GM23248 (cell line): ENCODE measurements around the gene NIPAL4. TPM values are rescaled to one million over a fixed set of nuclear protein-coding genes. Genes with fewer than 3 reads are reported as not detected.

Source experiments
- DNase-seq: peaks from one replicate; pipeline ENCODE4 v3.0.0-alpha.2; 2015
- H2AFZ ChIP-seq: fragments of 200-600 bp; sonication (generic); 2 replicates; pipeline ENCODE4 v1.6.1; 2016; ENCODE audit warnings: antibody characterized with exemption
- H3F3A ChIP-seq: fragments of 200-600 bp; sonication (generic); 2 replicates; pipeline ENCODE4 v1.6.1; 2016; ENCODE audit warnings: mild to moderate bottlenecking, antibody characterized with exemption, mixed run types; ENCODE audit not compliant: insufficient read depth
- H3K27ac ChIP-seq: fragments of 200-600 bp; sonication (generic); 2 replicates; pipeline ENCODE4 v1.5.1; 2016; ENCODE audit warnings: mild to moderate bottlenecking
- H3K27me3 ChIP-seq: fragments of 200-600 bp; sonication (generic); replicated peaks from 2 replicates; pipeline ENCODE4 v1.6.1; 2016; ENCODE audit warnings: mild to moderate bottlenecking; ENCODE audit not compliant: insufficient read depth
- H3K36me3 ChIP-seq: fragments of 200-600 bp; sonication (generic); 2 replicates; pipeline ENCODE4 v1.6.1; 2016; ENCODE audit warnings: low read depth, mild to moderate bottlenecking
- H3K4me1 ChIP-seq: fragments of 200-600 bp; sonication (generic); 2 replicates; pipeline ENCODE4 v1.6.1; 2016; ENCODE audit warnings: mild to moderate bottlenecking; ENCODE audit not compliant: insufficient read depth
- H3K4me2 ChIP-seq: fragments of 200-600 bp; sonication (generic); one replicate; pipeline ENCODE4 v1.6.1; 2016; ENCODE audit warnings: mild to moderate bottlenecking; ENCODE audit not compliant: unreplicated experiment
- H3K4me3 ChIP-seq: fragments of 200-600 bp; sonication (generic); 2 replicates; pipeline ENCODE4 v1.5.1; 2016; ENCODE audit warnings: mild to moderate bottlenecking
- H3K79me2 ChIP-seq: fragments of 200-600 bp; sonication (generic); 2 replicates; pipeline ENCODE4 v1.6.1; 2016; ENCODE audit warnings: mild to moderate bottlenecking; ENCODE audit not compliant: insufficient read depth
- H3K9ac ChIP-seq: fragments of 200-600 bp; sonication (generic); 2 replicates; pipeline ENCODE4 v1.6.1; 2016; ENCODE audit warnings: mild to moderate bottlenecking
- H3K9me2 ChIP-seq: fragments of 200-600 bp; sonication (generic); 2 replicates; pipeline ENCODE4 v1.6.1; 2016; ENCODE audit warnings: mixed run types, mild to moderate bottlenecking, moderate library complexity; ENCODE audit not compliant: insufficient read depth
- H3K9me3 ChIP-seq: fragments of 200-600 bp; sonication (generic); one replicate; pipeline ENCODE4 v1.6.1; 2017; ENCODE audit warnings: low read depth
- H4K20me1 ChIP-seq: fragments of 200-600 bp; sonication (generic); 2 replicates; pipeline ENCODE4 v1.6.0; 2016; ENCODE audit not compliant: insufficient read depth
- EZH2 ChIP-seq: fragments of 200-600 bp; sonication (generic); IDR thresholded peaks from 2 replicates; pipeline ENCODE4 v1.6.1; 2018; ENCODE audit warnings: antibody characterized with exemption, mild to moderate bottlenecking; ENCODE audit not compliant: insufficient read depth, poor library complexity, severe bottlenecking
- EZH2phosphoT487 ChIP-seq: fragments of 200-600 bp; sonication (generic); IDR thresholded peaks from 2 replicates; pipeline ENCODE4 v1.6.1; 2018; ENCODE audit warnings: antibody characterized with exemption, moderate library complexity, mild to moderate bottlenecking, low read depth; ENCODE audit not compliant: insufficient read depth
- WGBS, 2 experiments: methylation state at CpG; one replicate each; pipeline ENCODE4 v1.1.6; 2015 to 2017; ENCODE audit warnings: low lambda C conversion rate in 2 of 2, low coverage in 1 of 2; ENCODE audit errors: missing lambda C conversion rate in 2 of 2; 5-methylcytosine and 5-hydroxymethylcytosine counted together
- in situ Hi-C: fragments of 300-500 bp; cut with MboI; formaldehyde crosslinking; loops from 2 replicates; pipeline ENCODE4 v1.15.0; 2020
- polyA plus RNA-seq: library from polyadenylated mRNA; unstranded; fragments of >200 nt; fragmentation: Nextera tagmentation; extraction: Ambion mirVana; gene quantifications from 2 replicates; pipeline ENCODE4 v1.2.1, GENCODE V29; 2016
- total RNA-seq: library from RNA; depleted of rRNA; stranded (reverse); fragments of >200 nt; shearing (Covaris generic); gene quantifications from 2 replicates; pipeline ENCODE4 v1.2.3, GENCODE V29; 2014

NIPAL4 gene
- total and polyA plus RNA-seq, 2 experiments from 2014 or later: not detected

- Histone ChIP-seq H4K20me1 (no peaks in the 10 kb centered on the region), H3K4me1 (peaks cover 4% of the 10 kb centered on the region; the same call in 1 of the 2 replicates), H2AFZ (no peak overlapping the region), H3K79me2 (no peaks in the 10 kb centered on the region), H3K9ac (no peak overlapping the region), H3K9me2 (no peaks in the 10 kb centered on the region), H3K9me3 (no peaks in the 10 kb centered on the region), H3K4me2 (no peak overlapping the region), H3K27ac (no peak overlapping the region), H3K27me3 (no peaks in the 10 kb centered on the region), H3K36me3 (peaks cover 4% of the 10 kb centered on the region; the same call in 1 of the 2 replicates), H3K4me3 (no peak overlapping the region), H3F3A (peaks cover 12% of the 10 kb centered on the region; the same call in 1 of the 2 replicates)
- 85 to 95% methylated on average over 3 of the region's 3 CpGs for WGBS, 2 experiments
- in situ Hi-C loops: loop anchor here (25.0 kb wide), 1 partner anchor 225 kb away; no protein-coding TSS in a partner anchor
- no peak for DNase-seq
- TF ChIP-seq EZH2 (no peak), EZH2phosphoT487 (no peak)
These were observed 26.8 kb downstream of the NIPAL4 start for GRCh38 chr5:157486861-157487260.

GRCh38 chr5:157487358-157487757 lies 27.3 kb downstream of the NIPAL4 start:
- Histone ChIP-seq H3K27ac (no peak overlapping the region), H3K4me1 (peaks cover 4% of the 10 kb centered on the region; the same call in 1 of the 2 replicates), H3K27me3 (no peaks in the 10 kb centered on the region), H3K79me2 (no peaks in the 10 kb centered on the region), H2AFZ (no peak overlapping the region), H3K4me3 (no peak overlapping the region), H3F3A (peaks cover 12% of the 10 kb centered on the region; the same call in 1 of the 2 replicates), H3K9me3 (no peaks in the 10 kb centered on the region), H3K9ac (no peak overlapping the region), H3K36me3 (peaks cover 4% of the 10 kb centered on the region; the same call in 1 of the 2 replicates), H3K9me2 (no peaks in the 10 kb centered on the region), H3K4me2 (no peak overlapping the region), H4K20me1 (no peaks in the 10 kb centered on the region)
- in situ Hi-C loops: loop anchor here (25.0 kb wide), 1 partner anchor 225 kb away; no protein-coding TSS in a partner anchor
- WGBS, 2 experiments: 88 to 90% methylated on average over 3 of the region's 3 CpGs
- no peak for DNase-seq
- TF ChIP-seq EZH2phosphoT487 (no peak), EZH2 (no peak)

- no peak for DNase-seq
- Histone ChIP-seq H3F3A (no peaks in the 10 kb centered on the region), H3K79me2 (no peaks in the 10 kb centered on the region), H3K9ac (no peak overlapping the region), H3K27me3 (no peaks in the 10 kb centered on the region), H3K27ac (no peak overlapping the region), H3K9me2 (no peaks in the 10 kb centered on the region), H3K4me1 (no peaks in the 10 kb centered on the region), H2AFZ (no peak overlapping the region), H4K20me1 (no peaks in the 10 kb centered on the region), H3K4me3 (no peak overlapping the region), H3K4me2 (no peak overlapping the region), H3K36me3 (no peaks in the 10 kb centered on the region), H3K9me3 (no peaks in the 10 kb centered on the region)
- no peak for TF ChIP-seq EZH2phosphoT487
- no peak for TF ChIP-seq EZH2
- in situ Hi-C loops: loop anchor here (25.0 kb wide), 1 partner anchor 221 kb away; no protein-coding TSS in a partner anchor
- 78 to 81% methylated on average over 11 of the region's 11 CpGs for WGBS, 2 experiments
These were observed 31.5 kb downstream of the NIPAL4 start for GRCh38 chr5:157491471-157491995.

- Histone ChIP-seq H3K36me3 (no peaks in the 10 kb centered on the region), H3K4me3 (no peak overlapping the region), H3K27ac (no peak overlapping the region), H3K9me2 (no peaks in the 10 kb centered on the region), H3K4me1 (no peaks in the 10 kb centered on the region), H3K27me3 (no peaks in the 10 kb centered on the region), H3K9me3 (no peaks in the 10 kb centered on the region), H3F3A (no peaks in the 10 kb centered on the region), H2AFZ (no peak overlapping the region), H3K9ac (no peak overlapping the region), H3K79me2 (no peaks in the 10 kb centered on the region), H3K4me2 (no peak overlapping the region), H4K20me1 (no peaks in the 10 kb centered on the region)
- 95 to 97% methylated on average over 9 of the region's 9 CpGs for WGBS, 2 experiments
- in situ Hi-C loops: loop anchor here (25.0 kb wide), 1 partner anchor 219 kb away; no protein-coding TSS in a partner anchor
- TF ChIP-seq EZH2phosphoT487 (no peak), EZH2 (no peak)
- no peak for DNase-seq
These were observed 32.9 kb downstream of the NIPAL4 start for GRCh38 chr5:157492886-157493285.
